ENCODE measurements around the gene UTP25. TPM values are rescaled to one million over a fixed set of nuclear protein-coding genes. Genes with fewer than 3 reads are reported as not detected.

The UTP25 gene
- polyA plus RNA-seq, 1 experiment: 6.8 TPM

DNA sequence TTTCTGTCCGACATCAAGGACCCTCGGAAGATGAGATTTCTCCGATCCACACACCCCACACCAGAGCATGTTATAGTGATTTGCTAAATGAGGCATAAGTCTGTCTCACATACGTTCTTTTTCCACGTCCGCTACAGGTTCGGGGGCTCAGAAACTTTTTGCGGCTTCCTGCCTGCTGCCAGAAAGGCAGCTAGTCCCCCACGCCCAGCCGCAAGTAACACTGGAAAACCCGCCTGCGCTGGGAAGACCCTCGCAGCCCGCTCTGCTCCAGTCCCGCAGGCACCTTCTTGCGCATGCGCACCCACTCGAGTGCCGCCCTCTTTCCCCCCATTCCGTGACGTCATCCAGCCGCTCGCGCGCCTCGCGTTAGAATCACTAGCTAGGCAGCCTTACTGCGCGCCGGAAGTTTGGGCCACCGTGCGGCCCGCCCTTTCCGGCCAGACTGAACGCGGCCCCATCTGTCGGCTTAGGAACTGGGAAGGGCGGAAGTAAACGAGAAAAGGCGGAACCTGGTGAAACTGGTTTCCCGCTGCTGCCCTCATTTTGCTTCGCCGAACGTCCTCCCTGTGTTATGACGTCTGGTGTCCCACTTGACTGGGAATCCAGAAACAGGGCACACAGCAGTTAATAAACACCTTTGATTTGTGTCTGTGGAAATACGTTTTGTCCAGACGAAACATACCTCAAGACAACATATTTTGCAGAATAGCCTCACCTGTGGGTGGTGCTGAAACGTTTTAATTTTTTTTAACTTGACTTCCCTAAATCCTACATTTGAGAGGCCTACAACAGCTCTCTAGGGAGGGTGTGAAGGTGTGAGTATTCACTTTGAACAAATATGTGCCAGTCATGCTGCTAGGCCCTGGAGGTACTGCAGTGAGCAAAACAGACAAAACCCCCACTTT is 43.3 kb upstream of the UTP25 start, which contains the start of gene C1orf74:
C1orf74 (minus strand) TSS at position 295 of the 905 bp plus-strand sequence. CDS start 925 bp downstream, outside the sequence.
- Histone ChIP-seq H3K4me3 (ENCODE audit: low read depth, low read length) (peak within 1 kb of the TSS; percentile 74), H3K27me3 (ENCODE audit: control insufficient read depth, insufficient read depth, low read length) (peaks cover 1% of the 10 kb centered on the region), H3K36me3 (ENCODE audit: control insufficient read depth, insufficient read depth, low read length) (peaks cover 2% of the 10 kb centered on the region; the same call in 1 of the 2 replicates)
- CTCF ChIA-PET: interaction anchor here (1.1 kb wide), 1 partner anchor 13 kb away, joined by 3 read pairs; no protein-coding TSS in a partner anchor
- TF ChIP-seq, protein P1, sequence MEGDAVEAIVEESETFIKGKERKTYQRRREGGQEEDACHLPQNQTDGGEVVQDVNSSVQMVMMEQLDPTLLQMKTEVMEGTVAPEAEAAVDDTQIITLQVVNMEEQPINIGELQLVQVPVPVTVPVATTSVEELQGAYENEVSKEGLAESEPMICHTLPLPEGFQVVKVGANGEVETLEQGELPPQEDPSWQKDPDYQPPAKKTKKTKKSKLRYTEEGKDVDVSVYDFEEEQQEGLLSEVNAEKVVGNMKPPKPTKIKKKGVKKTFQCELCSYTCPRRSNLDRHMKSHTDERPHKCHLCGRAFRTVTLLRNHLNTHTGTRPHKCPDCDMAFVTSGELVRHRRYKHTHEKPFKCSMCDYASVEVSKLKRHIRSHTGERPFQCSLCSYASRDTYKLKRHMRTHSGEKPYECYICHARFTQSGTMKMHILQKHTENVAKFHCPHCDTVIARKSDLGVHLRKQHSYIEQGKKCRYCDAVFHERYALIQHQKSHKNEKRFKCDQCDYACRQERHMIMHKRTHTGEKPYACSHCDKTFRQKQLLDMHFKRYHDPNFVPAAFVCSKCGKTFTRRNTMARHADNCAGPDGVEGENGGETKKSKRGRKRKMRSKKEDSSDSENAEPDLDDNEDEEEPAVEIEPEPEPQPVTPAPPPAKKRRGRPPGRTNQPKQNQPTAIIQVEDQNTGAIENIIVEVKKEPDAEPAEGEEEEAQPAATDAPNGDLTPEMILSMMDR (IDR thresholded peaks at IDR 0.05; ENCODE audit: insufficient read depth, low read depth, low read length): no peak
- peak; percentile 82 for DNase-seq (ENCODE audit: low read depth)
- POLR2A ChIA-PET: interaction anchor here (1.0 kb wide), 1 partner anchor 47 kb away, joined by 5 read pairs; no protein-coding TSS in a partner anchor

DNA sequence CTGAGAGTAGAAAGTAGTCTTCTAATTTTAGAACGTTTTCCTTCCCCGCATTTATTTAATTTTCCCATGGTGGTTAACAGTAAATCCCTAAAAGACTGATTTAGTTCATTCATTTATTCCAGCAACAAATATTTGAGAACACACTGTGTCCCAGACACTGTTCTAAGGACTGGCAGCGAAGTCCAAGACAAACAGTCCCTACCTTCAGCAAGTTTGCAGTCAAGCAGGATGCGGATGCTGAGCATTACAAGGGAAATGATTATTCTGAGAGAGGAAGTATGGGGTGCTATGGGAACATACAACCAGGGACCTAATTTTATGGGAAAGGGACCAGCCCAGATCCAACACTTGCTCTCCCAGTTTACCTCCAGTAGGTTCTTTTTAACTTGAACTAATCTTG is 42.2 kb upstream of the UTP25 start:
- H3K36me3 ChIP-seq (ENCODE audit: control insufficient read depth, insufficient read depth, low read length): peaks cover 2% of the 10 kb centered on the region; the same call in 1 of the 2 replicates
- POLR2A ChIA-PET: no interaction called here
- DNase-seq (ENCODE audit: low read depth): no peak
- H3K27me3 ChIP-seq (ENCODE audit: control insufficient read depth, insufficient read depth, low read length): peaks cover 2% of the 10 kb centered on the region
- no peak overlapping the region for H3K4me3 ChIP-seq (ENCODE audit: low read depth, low read length)
- CTCF ChIA-PET: interaction anchor here (0.9 kb wide), 1 partner anchor 38 kb away, joined by 3 read pairs; no protein-coding TSS in a partner anchor
- TF ChIP-seq, protein P1 (IDR thresholded peaks at IDR 0.05; ENCODE audit: insufficient read depth, low read depth, low read length): no peak

DNA sequence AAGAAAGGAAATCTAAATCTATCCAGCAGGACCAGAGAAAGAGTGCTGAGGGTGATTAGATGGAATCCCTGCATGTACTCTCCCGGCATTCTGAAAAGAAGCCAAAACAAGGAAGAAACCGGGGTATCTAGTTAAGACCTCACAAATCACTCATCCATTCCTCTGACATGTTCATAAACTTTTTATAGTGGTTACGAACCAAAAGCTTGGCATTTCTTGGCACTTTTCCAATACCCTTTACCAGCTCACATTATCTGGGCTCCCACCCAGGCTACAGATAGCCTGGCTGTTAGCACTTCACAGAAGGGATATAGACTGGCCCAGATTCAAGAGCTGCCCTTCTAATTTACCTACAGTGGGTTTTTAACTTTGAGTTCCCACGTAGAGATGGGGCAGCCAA is 41.6 kb upstream of the UTP25 start:
- POLR2A ChIA-PET: no interaction called here
- Histone ChIP-seq H3K36me3 (ENCODE audit: control insufficient read depth, insufficient read depth, low read length) (peaks cover 2% of the 10 kb centered on the region; the same call in 1 of the 2 replicates), H3K27me3 (ENCODE audit: control insufficient read depth, insufficient read depth, low read length) (peaks cover 3% of the 10 kb centered on the region), H3K4me3 (ENCODE audit: low read depth, low read length) (no peak overlapping the region)
- CTCF ChIA-PET: interaction anchor here (0.6 to 1.4 kb wide), 3 partner anchors 38 to 201 kb away, joined by 3 read pairs; no protein-coding TSS in a partner anchor
- no peak for DNase-seq (ENCODE audit: low read depth)
- TF ChIP-seq, protein P1 (IDR thresholded peaks at IDR 0.05; ENCODE audit: insufficient read depth, low read depth, low read length): no peak

DNA sequence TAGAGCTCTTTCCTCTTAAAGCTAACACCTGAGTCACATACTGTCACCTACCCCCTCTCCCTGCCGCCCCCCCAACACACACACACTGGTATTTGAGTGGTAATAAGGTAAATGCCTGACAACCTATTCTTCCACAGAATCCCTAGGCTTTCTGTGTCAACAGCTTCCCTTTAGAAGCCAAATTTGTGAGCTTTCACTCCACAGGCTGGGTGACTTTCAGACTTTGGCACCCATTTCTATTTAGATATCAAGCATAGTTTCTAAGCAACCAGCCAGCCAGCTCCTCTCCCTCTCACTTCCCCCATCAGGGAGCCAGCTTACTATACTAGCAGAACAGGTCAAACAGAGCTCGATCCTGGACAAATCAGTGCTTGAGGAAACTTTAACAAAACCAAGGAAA is 40.2 kb upstream of the UTP25 start:
- Histone ChIP-seq H3K27me3 (ENCODE audit: control insufficient read depth, insufficient read depth, low read length) (peaks cover 3% of the 10 kb centered on the region), H3K36me3 (ENCODE audit: control insufficient read depth, insufficient read depth, low read length) (no peaks in the 10 kb centered on the region), H3K4me3 (ENCODE audit: low read depth, low read length) (no peak overlapping the region)
- TF ChIP-seq, protein P1 (IDR thresholded peaks at IDR 0.05; ENCODE audit: insufficient read depth, low read depth, low read length): no peak
- POLR2A ChIA-PET: no interaction called here
- no peak for DNase-seq (ENCODE audit: low read depth)
- CTCF ChIA-PET: interaction anchor here (0.6 to 1.4 kb wide), 5 partner anchors 13 to 1939 kb away, joined by 3 to 6 read pairs (median 3); no protein-coding TSS in a partner anchor

DNA sequence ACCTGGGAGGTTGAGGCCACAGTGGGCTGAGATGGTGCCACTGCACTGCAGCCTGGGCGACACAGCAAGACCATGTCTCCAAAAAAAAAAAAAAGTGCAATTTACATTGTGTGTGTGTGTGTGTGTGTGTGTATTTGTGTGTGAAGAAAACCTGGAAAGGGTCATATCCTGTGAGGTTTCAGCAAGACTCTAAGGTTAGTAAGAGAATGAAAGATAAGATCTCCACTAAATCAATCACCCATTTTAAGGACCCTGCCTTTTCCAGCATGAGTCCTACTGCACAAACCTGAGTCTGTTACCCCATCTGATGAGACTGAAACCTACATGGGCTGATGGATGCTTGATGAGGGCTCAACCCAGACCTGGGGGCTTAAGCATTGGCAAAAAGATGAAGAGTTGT is 38.5 kb upstream of the UTP25 start:
- DNase-seq (ENCODE audit: low read depth): no peak
- TF ChIP-seq, protein P1 (IDR thresholded peaks at IDR 0.05; ENCODE audit: insufficient read depth, low read depth, low read length): no peak
- CTCF ChIA-PET: no interaction called here
- Histone ChIP-seq H3K36me3 (ENCODE audit: control insufficient read depth, insufficient read depth, low read length) (no peaks in the 10 kb centered on the region), H3K4me3 (ENCODE audit: low read depth, low read length) (no peak overlapping the region), H3K27me3 (ENCODE audit: control insufficient read depth, insufficient read depth, low read length) (peaks cover 5% of the 10 kb centered on the region)
- POLR2A ChIA-PET: no interaction called here
